Jurkat, Clone E6-1 (cell line): ENCODE measurements around the gene SLC23A2.
"Not testable (repeated sequence)": the region's sequence is repeated elsewhere in the genome, so short reads cannot be mapped to it uniquely, and the experiment has no call there.

ENCODE experiments used
- DNase-seq: peaks from one replicate; pipeline ENCODE4 v3.0.0-alpha.2; 2011; ENCODE audit warnings: low read depth, low spot score
- H3K4me3 ChIP-seq: 2 replicates; pipeline ENCODE4 v1.5.1; 2011; ENCODE audit warnings: mild to moderate bottlenecking, low read length, control low read depth, moderate library complexity

SLC23A2 gene

DNA sequence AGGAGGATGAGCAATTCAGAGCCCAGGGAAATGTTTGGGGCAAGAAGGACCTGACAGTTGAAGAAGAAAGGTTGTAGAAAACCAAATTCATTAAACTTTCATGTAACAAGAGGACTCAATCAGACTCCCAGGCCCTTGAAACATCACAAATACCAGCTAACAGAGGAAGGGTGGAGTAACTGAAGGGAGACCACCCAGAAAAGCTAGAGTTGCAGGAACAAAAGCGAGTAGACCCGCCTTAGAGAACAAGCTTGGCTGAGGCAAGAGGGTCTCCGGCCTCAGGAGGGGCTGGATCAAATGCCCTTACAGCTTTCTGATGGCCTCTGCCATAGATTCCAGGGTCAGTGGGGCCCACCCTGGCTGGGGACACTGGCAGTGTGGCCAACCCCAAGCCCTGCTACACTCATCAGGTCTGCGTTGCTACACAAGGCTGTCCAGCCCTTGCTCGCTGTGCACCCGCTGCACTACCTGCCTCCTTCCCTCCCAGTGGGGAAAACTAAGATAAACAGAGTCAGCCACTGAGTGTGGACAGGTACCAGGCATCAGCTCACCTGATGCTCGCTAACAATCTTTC lies 110.0 kb downstream of the SLC23A2 start:
- no peak overlapping the region for H3K4me3 ChIP-seq
- no peak for DNase-seq

DNA sequence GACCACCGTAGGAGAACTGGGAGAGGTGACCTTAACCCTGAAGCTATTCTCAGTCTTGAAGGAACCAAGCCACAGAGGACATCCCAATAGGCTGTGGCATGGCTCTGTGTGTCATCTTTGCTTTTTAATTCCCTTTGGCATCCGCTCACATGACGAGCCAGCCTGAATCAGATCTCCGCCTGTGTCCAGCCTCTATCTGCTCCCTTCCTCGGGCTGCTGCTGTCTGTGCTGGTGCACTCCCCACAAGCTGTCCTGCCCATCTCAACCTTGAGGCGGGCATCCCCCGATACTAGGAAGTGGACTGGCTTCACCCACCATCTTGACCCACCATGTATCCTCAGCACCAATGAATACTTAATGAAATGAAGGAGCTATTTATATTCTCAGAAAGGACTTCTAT lies 111.9 kb downstream of the SLC23A2 start:
- no peak for DNase-seq
- no peak overlapping the region for H3K4me3 ChIP-seq

DNA sequence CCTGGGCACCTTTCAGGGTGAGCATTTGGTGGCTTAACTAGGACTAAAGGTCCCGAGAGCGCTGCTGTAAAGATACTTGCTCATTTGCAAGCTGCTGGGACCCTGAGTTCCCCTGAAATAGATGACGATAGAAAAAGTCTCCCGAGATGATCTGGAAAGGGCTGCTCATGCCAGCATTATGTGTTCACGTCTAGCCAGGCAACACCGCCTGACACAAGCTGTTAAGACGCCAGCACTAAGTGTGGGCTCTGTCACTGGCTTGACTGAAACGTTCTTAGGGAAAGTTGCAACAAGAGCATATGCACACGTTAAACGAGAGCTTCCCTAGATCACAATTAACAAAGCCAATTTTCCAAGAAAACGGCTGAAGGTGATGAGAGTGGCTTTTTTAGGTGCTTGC lies 113.7 kb downstream of the SLC23A2 start:
- no peak overlapping the region for H3K4me3 ChIP-seq
- no peak for DNase-seq

DNA sequence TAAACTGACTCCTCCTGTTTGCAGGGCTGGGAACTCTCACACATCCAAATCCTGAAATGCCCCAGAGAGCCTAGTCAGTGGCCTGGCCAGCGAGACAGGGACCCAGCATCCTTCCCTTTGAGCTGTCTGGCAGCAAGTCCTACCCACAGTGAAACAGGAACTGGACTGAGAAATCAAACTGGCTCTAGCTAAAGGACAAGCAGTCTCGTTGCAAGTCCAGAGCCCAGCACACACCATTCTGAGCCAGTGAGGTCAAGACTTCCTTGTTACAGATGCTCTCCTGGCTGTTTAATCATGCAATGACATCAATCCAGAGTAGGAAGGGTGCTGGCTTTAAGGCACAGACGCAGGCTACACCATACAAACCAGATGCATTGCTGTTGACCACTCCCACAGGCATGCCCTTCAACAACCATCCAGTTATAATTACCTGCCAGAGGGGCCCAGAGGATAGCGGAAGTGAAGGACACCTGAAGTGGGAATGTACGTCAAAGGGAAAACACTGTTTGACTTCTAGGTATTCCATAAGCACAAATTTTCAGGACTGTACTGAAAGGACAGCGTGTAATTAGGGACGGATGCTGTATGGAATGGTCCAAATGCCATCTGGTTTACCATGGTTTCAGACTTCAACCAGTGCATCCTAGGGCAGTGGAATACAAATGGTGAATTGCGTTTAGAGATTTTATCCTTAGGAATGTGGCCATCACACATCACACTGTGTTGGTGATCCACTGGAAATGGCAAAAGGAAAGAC lies 114.4 kb downstream of the SLC23A2 start:
- no peak for DNase-seq
- no peak overlapping the region for H3K4me3 ChIP-seq

DNA sequence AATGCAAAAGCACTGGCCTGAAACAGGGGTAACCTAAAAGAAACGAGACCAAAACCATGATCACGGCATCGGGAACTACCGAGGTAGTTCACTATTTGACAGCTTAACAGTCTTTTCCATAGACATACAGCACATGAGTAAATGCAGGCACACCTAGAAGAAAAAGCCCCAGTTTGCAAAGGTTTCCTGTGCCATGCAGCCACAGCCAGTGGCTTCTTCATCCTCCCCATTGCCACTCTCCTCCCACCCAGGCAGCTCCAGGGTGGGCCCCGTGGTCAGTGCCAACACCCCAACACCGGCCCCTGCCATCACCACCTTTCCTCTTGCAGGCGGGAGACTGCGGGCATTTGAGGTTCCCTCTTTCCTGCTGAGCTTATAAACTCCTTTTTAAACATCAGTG lies 115.4 kb downstream of the SLC23A2 start:
- H3K4me3 ChIP-seq, result no peak overlapping the region
- DNase-seq, result no peak

DNA sequence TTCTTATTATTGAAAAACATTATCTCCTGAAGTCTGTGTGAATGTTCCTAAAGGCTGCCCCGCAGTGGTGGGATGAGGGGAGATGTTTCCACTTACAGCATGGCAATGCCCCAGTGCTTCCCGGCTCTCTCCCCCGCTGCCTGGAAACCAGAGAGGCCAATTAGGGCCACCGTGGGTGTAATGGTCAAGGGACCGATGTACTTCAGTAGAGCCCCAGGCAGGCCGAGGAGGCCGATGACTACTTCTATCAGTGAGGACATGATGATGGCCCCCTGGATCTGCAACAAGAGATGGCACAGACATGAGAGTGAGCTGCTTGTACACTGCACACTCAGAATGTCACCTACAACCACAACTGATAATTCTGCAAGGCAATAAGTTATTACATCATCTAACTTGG lies 117.8 kb downstream of the SLC23A2 start:
- DNase-seq, result no peak
- no peak overlapping the region for H3K4me3 ChIP-seq

DNA sequence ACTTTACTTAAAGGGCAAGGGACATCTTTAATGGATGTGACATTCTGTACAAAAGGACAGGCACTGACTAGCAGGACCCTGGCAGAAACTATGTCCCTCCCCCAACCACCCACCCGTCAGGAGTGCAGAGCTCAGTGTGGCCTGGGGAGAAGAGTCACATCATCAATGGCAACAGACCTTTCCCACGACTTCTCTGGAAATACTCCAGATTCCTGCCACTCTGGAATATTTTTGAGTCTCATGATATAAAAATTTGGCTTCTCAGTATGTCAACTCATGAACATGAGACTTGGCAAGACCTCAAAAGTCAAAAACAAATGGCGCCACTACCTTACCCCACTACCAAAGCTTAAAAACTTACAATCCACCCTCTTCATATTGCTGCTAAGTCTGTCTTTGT lies 118.3 kb downstream of the SLC23A2 start:
- H3K4me3 ChIP-seq, result no peak overlapping the region
- no peak for DNase-seq

DNA sequence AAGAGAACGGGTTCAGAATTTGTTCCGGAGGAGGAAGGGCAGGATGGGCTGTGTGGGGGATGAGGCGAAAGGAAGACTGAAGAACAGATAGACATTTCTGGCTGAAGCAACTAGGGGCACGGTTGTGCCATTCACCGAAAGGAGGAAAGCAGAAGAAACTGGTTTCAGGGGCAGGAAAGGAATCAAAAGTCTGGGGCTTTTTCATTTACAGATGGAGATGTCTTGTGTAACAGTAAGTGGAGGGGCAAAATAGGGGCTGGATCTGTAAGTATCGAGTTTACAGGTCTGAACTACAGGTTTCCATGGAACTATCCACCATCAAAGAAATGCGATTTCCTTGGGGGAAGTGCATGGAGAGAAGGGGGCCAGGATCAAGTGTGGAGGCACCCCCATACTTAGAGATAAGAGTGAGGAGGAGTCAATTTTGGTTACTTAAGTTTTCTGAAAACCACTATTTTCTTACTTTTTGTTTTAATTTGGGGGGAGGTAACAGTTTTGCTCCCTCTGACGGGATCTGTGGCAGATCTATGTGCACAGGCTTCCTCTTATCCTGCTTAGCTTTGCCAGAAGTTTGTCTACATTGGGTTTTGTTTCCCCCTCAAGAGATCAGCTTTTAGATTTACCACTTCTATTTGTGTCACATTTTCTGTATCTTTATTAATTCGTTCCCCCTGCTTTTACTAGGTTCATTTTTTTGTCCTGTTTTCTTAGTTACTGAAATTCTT lies 120.1 kb downstream of the SLC23A2 start:
- DNase-seq, result no peak
- no peak overlapping the region for H3K4me3 ChIP-seq

DNA sequence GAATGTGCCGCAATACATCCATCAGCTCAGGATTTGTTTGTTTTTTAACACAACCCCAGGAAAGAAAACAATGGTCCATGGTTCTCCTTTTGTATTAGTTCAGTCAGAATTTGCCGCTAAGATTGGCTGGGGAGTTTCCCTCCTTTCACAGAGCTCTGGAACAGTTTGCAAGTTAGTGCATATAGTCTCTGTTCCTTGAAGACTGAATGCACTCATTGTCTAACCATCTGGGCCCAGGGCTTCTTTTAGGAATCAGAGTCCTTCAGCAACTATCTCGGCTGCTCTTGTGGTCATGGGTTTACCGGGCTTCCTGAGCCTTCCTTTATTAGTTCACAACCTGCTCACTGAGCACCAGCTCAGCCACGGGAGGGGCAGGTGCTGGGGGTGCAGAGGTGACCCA lies 121.3 kb downstream of the SLC23A2 start:
- DNase-seq, result no peak

DNA sequence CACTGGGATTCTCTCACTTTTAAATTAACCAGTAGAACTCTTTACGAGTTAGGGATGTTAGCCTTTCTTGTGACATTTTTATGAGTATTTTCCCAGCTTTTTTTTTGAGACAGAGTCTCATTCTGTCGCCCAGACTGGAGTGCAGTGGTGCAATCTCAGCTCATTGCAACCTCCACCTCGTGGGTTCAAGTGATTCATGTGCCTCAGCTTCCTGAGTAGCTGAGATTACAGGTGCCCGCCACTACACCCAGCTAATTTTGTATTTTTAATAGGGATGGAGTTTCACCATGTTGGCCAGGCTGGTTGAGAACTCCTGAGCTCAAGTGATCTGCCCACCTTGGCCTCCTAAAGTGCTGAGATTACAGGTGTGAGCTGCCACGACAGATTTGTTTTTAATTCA lies 123.2 kb downstream of the SLC23A2 start:
- H3K4me3 ChIP-seq, DNase-seq: not testable (repeated sequence)

More for the DNA sequence above, 121.3 kb downstream of the SLC23A2 start:
- H3K4me3 ChIP-seq, result no peak overlapping the region

DNA sequence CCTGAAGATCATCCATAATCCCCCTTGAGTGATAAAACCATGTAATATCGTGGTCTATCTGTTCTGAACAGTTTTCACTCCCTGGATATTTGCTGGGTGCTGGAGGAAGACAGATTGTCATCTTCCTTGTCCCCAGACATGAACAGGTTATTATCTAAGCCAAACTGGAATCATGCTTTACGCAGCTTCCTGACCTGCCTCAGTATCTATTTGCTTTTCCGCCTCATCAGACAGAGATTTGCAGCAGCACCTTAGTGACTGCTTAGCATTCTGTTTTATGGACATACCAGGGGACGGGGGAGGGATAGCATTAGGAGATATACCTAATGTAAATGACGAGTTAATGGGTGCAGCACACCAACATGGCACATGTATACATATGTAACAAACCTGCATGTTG lies 124.6 kb downstream of the SLC23A2 start:
- DNase-seq, result no peak
- H3K4me3 ChIP-seq, result no peak overlapping the region

DNA sequence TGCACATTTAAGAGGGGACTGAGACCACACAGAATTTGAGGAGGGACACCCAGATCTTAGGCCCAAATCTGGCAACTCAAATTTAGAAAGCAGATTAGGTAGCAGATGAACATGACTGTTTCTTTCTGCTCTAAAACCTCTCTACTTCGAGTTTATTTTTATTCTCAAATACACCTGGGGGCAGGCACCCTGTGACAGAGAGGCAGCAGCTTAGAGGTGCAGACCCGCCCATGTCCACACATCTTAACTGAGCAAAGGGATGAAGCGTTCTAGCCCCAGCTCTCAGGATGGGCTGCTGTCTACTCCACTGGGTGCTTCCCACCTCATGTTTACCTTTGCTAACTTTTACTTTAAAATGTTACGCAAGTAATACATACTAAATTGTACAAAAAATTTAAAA lies 125.0 kb downstream of the SLC23A2 start:
- DNase-seq, result no peak
- H3K4me3 ChIP-seq, result no peak overlapping the region

DNA sequence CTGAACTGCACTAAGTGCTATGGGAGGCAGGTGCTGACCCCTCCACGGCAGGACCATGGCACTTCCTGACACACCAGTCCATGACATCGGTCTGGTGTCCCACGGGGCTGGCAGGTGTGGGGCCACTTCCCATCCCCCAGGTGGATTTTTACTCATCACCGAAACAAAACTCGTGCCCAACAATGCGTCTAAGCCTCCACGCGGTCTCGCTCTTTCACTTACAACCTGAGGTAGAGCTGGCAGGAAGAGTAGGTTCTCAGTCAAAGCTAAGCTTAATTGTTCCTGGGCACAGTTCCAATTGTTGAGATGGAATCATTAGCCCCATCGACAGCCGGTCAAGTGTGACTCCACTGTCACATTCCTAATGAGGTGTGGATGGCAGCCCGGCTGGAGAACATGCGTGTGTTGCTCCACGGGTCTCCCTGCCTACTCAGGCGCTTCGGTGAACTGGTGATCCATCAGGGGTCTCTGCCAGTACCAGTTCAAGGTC lies 125.7 kb downstream of the SLC23A2 start:
- no peak overlapping the region for H3K4me3 ChIP-seq
- no peak for DNase-seq

DNA sequence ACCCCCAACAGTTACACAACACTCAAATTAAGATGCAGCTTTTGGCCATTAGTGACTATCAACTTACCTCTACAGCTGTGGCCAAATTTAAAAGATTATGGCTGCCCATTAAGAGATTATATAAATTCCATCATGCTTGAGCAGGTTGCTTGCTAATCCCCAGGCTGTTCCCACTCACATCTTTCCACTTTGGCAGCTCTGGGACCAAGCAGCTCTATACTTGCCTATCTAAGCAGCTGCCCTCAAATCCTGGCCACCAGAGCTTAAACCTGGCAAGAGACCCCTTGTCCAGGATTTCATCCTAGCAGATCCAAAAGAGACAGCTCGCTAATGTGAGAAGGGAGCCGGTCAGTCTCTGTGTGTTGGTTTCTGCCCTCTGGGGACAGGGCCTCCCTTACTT lies 127.9 kb downstream of the SLC23A2 start:
- DNase-seq, result no peak
- no peak overlapping the region for H3K4me3 ChIP-seq

DNA sequence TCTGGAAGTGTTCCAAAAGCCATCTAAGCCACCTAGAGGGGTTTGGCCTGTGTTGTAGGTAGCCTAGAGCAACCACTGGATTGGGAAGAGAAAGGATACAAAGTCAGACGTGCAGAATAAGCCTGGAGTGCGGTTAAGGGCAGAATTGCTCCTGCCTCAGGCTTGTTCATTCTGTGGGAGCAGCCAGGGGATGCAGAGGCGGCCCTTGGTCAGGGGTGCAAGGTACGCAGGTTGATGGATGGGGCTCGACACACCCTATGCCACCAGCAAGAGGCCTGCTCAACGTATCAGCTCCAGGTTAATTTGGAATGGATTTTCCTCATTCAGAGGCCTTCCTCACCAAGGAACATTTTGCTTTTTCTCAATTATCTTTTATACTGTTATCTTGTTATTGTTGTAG lies 129.8 kb downstream of the SLC23A2 start:
- H3K4me3 ChIP-seq, result no peak overlapping the region
- DNase-seq, result no peak

DNA sequence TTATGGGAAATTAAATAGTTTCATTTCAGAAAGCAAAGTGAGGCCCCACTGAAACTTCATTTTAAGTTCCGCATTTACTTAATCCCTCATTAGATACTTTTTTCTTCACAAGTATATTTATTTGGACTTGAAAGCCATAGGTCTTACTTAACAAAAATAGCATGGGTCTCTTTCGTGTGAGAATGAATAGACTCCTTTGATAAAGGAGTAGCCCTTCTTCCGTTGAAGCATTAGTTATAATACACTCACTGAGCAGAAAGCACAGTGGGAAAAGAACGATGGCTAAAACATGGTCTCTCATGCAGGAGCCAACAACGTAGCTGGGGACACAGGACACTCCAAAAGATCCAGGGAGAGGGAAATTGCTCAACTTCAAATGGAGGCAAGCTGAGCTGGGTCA lies 130.4 kb downstream of the SLC23A2 start:
- no peak overlapping the region for H3K4me3 ChIP-seq
- DNase-seq, result no peak

DNA sequence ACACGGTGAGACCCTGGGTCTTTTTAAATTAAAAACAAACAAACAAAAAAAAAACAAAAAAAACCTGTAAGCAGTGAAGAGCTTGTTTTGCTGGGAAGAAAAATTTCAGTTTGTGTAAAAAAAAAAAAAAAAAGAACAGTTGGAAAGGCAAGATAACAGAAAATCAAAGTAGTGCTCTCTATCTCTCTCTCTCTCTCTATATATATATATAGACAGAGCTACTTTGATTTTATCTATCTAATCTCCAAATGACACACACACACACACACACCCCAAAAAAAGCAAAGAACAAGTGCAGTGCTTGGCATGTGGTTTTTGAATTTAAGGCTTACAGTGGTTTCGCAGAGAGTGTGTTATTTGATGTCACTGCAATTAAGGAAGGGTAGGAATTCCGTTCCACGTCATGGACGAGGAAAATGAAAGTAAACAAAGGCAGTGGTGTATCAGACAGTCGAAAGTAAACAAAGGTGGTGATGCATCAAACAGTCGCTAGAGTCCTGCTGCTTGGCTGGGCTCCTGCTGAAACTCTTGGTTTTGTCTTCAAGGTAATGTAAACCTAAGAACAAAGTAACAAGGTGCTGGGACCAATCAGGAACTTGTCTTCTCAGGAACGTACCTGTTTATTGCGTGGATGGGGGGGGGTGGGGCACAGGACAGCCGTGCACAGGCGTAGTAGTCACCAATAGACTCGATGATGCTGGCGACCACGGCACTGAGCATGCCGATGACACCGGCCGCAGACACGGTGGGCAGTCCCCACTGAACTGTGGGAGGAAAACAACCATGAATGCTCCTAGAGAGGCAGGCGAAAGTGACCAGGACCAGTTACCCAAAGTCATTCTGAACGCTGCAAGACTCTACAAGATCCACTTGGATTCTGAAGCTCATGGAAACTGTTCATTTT lies 131.8 kb downstream of the SLC23A2 start:
- H3K4me3 ChIP-seq, result peak overlapping the region; percentile 9; the same call in 1 of the 2 replicates
- peak; percentile 95 for DNase-seq

DNA sequence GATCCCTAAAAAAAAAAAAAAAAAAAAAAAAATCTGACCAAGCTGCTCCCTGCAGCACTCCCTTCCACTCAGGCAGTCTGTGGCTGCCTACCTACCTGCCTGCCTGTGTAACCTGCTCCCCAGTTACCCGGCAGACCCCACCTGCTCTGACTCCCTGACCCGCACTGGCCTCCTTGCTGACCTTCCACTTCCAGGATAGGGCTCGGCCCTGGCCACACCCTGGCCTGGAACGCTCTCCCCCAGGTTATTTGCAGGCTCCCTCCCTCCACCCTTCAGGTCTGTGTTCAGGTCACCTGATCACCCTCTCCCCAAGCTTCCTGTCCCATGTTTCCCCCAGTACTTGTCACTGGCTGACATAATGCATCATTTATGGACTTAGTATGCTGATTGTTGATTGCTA lies 134.3 kb downstream of the SLC23A2 start:
- no peak overlapping the region for H3K4me3 ChIP-seq
- DNase-seq, result no peak

DNA sequence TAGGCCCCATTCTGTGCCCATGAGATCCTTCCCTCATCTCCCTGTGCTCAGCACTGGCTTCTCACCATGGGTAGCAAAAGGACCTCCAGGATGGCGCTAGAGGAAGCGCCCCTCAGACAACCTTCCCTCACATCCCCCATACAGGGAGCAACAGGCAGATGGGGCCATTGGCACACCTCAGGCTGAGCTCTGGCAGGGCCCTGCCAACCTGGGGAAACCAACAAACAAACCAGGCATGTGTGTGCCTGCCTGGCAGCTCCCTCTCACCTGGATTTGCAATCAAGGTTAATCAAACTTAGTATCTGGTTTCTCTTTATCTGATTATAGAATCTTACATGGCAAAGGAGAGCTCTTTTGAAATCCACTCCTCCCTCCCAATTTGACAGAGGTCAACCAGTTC lies 134.9 kb downstream of the SLC23A2 start:
- DNase-seq, result no peak

More for the DNA sequence above, 134.9 kb downstream of the SLC23A2 start:
- no peak overlapping the region for H3K4me3 ChIP-seq
